Stimulated activated CD4-positive, alpha-beta T cell treated with anti-CD3 and anti-CD28 coated beads, TNF-alpha, amount 100 ng/mL, for 48 hours (primary cell): ENCODE data around the gene NQO2.
"Not testable (repeated sequence)": the region's sequence is repeated elsewhere in the genome, so short reads cannot be mapped to it uniquely, and the experiment has no call there.

ENCODE experiments used
- DNase-seq, 3 donors: peaks; one replicate each; pipeline ENCODE4 v3.0.0-alpha.2; 2020; ENCODE audit warnings: low read depth in 3 of 3

NQO2 gene

DNA sequence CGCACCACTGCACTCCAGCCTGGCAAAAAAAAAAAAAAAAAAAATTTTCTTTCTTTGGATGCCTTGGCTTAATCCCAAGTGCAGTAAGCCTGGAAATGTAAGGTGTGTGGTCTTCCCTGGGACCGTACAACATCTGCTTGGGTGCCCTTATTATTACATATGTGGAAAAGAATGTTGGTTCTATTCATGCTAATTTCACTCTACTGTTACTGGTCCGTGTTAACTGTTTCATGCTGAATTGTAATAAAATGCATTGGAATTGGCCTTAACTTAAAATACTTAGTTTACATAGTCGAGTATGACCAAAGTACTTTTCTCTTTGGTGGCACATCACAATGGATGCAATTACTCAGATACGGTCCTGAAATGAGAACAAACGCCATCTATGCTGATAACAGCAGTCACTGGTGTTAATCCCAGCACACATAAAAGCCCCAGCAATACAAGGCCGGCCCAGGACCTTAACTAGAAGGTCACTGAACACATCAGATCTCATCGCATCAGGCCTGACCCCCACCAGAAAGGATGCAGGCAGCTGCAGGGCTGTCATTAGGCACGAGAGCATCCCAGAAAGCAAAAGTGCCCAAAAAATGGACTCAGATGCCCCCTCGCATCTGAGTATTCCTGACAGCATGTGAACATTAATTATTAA lies 29.5 kb upstream of the NQO2 start:
- no peak for DNase-seq

- peak in 2 of 3 donors; percentile 20 to 26 for DNase-seq
Observed at GRCh38 chr6:2970753-2971419, 28.8 kb upstream of the NQO2 start.

GRCh38 chr6:2971420-2972218 lies 28.1 kb upstream of the NQO2 start, which contains the start of gene SERPINB6:
Gene SERPINB6, minus strand, starts transcription at chr6:2971567. Its CDS starts 12,235 bp downstream, at chr6:2959332.
- DNase-seq, result peak in 1 of 3 donors; percentile 41

DNA sequence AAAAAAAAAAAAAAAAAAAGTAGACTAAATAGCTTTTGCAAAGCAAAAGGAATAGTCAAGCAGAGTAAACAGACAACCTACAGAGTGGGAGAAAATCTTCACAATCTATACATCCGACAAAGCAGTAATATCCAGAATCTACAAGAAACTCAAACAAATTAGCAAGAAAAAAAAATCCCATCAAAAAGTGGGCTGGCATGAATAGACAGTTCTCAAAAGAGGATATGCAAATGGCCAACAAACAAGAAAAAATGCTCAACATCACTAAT lies 27.5 kb upstream of the NQO2 start:
- DNase-seq, result not testable (repeated sequence)

GRCh38 chr6:2972685-2973084 lies 27.0 kb upstream of the NQO2 start:
- not testable (repeated sequence) for DNase-seq

DNA sequence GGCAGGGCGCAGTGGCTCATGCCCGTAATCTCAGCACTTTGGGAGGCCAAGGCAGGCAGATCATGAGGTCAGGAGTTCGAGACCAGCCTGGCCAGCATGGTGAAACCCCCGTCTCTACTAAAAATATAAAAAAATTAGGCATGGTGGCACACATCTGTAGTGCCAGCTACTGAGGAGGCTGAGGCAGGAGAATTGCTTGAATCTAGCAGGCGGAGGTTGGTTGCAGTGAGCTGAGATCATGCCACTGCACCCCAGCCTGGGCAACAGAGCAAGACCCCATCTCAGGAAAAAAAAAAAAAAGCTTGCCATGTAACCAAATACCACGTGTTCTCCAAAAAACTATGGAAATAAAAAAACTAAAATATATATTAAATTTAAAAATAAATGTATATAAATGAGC lies 26.5 kb upstream of the NQO2 start:
- DNase-seq, result not testable (repeated sequence)

GRCh38 chr6:2973676-2974075 lies 26.0 kb upstream of the NQO2 start:
- DNase-seq, result no peak

DNA sequence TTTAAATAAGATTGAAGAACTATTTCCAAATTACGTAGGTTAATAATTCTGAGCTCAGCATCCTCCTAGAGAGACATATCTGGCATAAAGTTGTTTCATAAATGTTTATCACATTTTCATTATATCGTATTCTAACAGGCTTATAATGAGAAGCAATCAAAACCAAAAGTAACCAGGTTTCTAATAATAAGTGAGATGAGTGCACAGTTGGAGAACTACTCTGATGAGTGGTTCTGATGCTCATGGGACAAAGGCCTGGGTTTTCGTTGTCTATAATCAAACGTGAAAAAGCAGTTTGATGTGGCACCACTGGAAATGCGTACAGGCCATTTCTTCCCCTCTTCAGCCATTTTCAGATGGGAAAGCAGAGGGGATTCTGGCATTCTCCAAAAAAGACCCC lies 23.6 kb upstream of the NQO2 start:
- DNase-seq, result no peak

DNA sequence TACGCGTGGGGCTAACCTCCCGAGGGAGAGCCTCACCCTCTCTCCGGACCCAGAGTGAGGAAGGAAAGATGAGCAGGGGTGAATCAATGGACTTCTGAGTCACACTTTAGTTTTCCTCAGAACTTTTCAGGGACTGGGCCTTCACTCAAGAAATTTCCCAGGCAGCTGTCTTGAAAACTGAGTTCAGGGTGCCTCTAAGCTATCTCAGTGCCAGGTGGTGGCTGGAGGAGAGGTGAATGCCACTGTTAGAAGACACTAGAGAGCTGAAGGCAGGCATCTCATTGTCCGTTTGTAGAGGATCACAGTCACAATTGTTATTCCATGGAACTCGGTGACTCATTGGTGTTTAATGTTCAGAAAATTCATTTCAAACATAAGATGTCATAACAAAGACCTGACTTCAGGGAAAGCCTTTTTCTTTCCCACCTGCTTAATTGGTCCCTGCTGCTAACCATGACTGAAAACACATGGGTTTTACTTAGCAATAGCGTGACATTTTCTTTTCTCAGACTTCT lies 23.1 kb upstream of the NQO2 start:
- no peak for DNase-seq

DNA sequence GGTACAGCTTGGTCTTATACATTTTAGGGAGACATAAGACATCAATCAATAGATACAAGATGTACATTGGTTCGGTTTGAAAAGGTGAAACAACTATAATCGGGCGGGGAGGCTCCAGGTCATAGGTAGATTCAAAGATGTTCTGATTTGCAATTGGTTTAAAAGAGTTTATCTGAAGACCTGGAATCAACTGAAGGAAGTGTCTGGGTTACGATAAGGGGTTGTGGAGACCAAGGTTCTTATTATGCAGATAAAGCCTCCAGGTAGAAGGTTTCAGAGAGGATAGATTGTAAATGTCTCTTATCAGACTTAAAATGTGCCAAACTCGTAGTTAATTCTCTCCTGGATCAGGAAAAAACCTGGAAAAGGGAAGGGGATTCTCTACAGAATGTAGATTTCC lies 22.4 kb upstream of the NQO2 start:
- DNase-seq, result no peak

DNA sequence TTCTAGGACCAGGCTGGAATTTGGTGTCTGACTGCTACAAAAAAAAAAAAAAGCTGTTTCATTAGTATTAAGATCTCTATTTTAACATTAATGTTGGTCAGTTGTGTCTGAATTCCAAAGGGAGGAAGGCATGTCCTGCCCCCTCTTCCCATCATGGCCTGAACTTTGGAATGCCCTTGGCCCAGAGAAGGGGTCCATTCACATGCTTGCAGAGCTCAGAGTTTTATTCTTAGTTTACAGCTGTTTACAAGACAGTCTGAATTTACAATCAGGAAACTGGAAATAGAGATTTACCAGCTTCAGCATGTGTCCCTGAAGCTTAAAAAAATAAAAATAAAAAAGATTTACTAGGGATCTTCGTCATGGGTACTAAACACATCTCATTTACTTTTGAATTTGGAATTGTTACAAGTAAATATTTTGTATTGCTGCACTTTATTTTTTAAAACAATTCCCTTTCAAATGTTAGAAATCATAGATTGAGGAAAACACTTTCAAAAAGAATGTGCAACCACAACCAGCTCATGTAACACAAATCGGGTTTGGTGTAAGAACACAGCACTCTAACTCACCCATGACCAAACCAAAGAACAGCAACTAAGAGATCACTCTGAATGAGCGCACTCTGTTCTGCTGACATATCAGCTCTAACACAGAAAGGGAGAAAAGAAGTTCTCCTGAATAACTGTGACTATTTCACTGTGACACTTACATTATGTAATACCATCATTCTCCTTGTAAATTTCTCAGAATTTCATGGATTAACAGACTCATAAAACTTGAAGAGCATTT lies 21.7 kb upstream of the NQO2 start:
- no peak for DNase-seq

DNA sequence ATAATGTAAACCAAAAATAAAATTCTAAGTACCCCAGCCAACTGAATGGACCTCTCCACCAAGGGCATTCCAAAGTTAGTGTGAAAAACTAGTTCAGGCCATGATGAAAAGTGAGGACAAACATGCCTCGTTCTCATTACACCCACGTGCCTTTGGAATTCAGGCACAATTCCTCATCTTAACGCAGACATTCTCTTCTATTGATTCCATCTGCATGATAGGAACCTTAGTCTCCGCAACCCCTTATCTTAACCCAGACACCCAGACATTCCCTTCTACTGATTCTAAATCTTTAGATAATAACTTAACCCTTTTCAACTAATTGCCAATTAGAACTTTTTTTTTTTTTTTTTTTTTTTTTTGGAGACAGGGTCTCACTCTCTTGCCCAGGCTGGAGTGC lies 20.8 kb upstream of the NQO2 start:
- no peak for DNase-seq

DNA sequence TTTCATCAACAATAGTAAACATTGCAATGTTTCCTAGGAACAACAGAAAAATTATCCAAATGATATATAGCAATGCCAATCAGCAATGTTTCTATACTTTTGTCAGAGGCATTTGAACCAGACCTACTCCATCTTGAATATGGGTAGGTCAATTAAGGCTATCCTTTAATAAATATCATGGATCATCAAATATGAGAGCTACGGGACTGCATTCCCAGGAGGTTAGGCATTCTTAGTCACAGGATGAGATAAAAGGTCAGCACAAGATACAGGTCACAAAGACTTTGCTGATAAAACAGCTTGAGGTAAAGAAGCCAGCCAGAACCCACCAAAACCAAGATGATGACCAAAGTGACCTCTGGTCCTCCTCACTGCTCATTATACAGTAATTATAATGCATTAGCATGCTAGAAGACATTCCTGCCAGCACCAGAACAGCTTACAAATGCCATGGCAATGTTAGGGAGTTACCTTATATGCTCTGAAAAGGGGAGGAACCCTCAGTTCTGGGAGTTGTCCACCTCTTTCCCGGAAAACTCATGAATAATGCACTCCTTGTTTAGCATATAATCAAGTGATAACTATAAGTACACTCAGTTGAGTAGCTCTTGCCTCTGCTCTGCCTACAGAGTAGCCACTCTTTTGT lies 19.8 kb upstream of the NQO2 start:
- no peak for DNase-seq

DNA sequence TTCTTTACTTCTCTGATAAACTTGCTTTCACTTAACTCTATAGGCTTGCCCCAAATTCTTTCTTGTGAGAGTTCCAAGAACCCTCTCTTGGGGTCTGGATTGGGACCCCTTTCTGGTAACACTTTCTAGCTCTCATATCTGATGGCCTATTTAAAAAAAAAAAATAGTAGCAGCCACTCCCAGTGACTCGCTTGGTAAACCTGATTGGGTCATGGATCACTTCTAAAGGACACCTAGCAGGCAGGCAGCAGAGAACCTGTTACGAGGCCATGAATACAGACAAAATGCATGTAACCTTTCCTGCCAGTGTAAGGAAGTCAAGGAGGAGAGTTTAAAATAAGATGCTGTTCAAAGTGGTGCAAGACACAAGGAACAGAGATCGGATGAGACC lies 19.2 kb upstream of the NQO2 start:
- no peak for DNase-seq

DNA sequence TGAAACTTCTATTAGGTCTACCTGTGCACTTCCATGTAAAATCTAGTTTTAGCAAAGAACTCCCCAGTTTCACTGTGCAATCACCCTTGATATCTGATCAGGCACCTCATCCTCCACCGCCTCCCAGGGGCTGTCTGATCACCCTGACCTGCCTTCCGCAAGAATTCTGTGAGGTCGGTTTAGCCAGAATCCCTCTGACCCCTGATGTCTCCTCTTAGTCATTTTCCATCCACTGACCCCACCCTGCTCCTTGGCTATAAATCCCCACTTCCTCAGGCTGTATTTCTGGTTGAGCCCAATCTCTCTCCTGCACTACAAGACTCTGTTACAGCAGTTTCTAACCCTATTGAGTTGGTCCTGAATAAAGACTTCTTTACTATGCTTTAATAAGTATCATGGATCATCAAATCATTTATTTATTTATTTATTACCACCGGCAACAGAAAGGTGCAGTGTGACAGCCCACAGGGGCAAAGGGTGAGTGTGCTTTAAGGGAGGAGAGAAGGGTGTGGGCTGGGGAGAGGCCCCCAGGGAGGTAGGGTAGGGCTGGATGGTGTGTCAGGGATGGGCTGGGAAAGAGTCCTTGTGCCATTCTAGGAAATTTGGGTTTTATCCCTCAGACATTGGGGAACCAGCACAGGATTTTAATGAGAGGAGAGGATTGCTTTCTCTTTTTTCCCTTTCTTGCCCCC lies 17.1 kb upstream of the NQO2 start:
- no peak for DNase-seq

- no peak for DNase-seq
Observed at GRCh38 chr6:2984738-2985406, 14.8 kb upstream of the NQO2 start.

- DNase-seq, result no peak
Observed at GRCh38 chr6:2986722-2987221, 12.9 kb upstream of the NQO2 start.

DNA sequence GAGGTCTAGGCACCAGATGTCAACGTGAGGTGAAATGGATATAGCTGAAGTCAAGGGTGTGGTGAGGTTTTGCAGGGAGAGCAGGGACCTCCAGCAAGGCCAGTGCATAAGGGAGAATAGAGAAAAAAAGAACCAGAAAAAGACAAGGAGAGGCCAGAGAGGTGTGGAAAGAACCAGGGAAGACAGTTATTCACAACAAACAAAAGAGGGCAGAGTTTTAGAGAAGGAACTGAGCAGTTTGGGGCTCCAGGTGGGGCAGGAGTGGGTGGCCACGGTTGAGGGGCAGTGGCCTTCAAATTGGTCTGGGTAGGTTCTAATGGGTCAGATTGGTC lies 11.6 kb upstream of the NQO2 start:
- DNase-seq, result no peak

GRCh38 chr6:2988426-2989331 lies 11.0 kb upstream of the NQO2 start:
- DNase-seq, result peak; percentile 57 to 72 (median 65)
